ENCODE data around the gene ALDH1A2.

DNA sequence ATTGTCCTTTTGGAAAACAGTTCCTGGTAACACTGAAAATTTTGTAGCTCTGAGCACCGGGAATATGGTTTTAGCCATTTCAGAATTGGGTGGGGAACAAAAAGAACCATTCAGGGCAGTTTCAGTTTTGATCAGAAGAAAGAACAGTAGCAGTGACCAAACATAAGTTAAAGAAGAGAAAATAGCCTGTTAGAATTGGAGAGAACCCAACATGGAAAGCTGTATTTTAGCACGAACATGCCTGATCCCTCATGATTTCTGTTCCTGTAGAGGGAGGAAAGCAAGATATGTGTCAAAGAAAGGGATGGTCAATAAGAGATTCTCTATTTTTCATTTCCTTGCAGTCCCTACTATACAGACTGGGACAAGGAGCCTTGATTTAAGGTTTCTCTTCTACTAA, 119.9 kb downstream of the ALDH1A2 start:
- TF ChIP-seq, protein P1, sequence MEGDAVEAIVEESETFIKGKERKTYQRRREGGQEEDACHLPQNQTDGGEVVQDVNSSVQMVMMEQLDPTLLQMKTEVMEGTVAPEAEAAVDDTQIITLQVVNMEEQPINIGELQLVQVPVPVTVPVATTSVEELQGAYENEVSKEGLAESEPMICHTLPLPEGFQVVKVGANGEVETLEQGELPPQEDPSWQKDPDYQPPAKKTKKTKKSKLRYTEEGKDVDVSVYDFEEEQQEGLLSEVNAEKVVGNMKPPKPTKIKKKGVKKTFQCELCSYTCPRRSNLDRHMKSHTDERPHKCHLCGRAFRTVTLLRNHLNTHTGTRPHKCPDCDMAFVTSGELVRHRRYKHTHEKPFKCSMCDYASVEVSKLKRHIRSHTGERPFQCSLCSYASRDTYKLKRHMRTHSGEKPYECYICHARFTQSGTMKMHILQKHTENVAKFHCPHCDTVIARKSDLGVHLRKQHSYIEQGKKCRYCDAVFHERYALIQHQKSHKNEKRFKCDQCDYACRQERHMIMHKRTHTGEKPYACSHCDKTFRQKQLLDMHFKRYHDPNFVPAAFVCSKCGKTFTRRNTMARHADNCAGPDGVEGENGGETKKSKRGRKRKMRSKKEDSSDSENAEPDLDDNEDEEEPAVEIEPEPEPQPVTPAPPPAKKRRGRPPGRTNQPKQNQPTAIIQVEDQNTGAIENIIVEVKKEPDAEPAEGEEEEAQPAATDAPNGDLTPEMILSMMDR (IDR thresholded peaks at IDR 0.05; ENCODE audit: insufficient read depth, low read length, poor library complexity, severe bottlenecking) = no peak
- TF ChIP-seq EZH2phosphoT487 (conservative IDR thresholded peaks at IDR 0.05; ENCODE audit: low read length) = no peak

Measured in SU-DHL-6 (cell line).